Hepatocyte (in vitro differentiated cells): Measurements from ENCODE around the gene PPWD1.

Experiments
- CTCF ChIP-seq: fragments of 200-600 bp; sonication (generic); IDR thresholded peaks from 2 replicates; pipeline ENCODE4 v1.5.1; 2016; ENCODE audit warnings: antibody characterized with exemption, mild to moderate bottlenecking; ENCODE audit not compliant: poor library complexity
- EZH2 ChIP-seq: fragments of 200-600 bp; sonication (generic); IDR thresholded peaks from 2 replicates; pipeline ENCODE4 v1.6.1; 2016; ENCODE audit warnings: antibody characterized with exemption, mild to moderate bottlenecking, borderline replicate concordance

GRCh38 chr5:65546141-65546540, 17.0 kb upstream of the PPWD1 start:
- no peak for TF ChIP-seq CTCF
- TF ChIP-seq EZH2, result no peak
